Peyer's patch (tissue), 4 donors: ENCODE measurements around the gene OLFML1.

Experiments
- CTCF ChIP-seq, 6 experiments: fragments of 450-650 bp in 4 of 6; fragments of 200-600 bp in 2 of 6; sonication (generic) in 1 of 6; IDR thresholded peaks; one replicate each; pipeline ENCODE4 v1.5.1; 2017 to 2019; ENCODE audit warnings: antibody characterized with exemption in 6 of 6, mild to moderate bottlenecking in 3 of 6, moderate library complexity in 1 of 6
- POLR2A ChIP-seq, 2 donors: fragments of 450-650 bp; IDR thresholded peaks; one replicate each; pipeline ENCODE4 v1.5.1; 2017; ENCODE audit warnings: antibody characterized with exemption in 2 of 2, mild to moderate bottlenecking in 2 of 2, moderate library complexity in 2 of 2

GRCh38 chr11:7436146-7436545, 49.2 kb upstream of the OLFML1 start:
- TF ChIP-seq CTCF (IDR thresholded peaks at IDR 0.05) (no peak), POLR2A (IDR thresholded peaks at IDR 0.05) (no peak)
